ENCODE measurements around the gene NKG7.

NKG7 gene

DNA sequence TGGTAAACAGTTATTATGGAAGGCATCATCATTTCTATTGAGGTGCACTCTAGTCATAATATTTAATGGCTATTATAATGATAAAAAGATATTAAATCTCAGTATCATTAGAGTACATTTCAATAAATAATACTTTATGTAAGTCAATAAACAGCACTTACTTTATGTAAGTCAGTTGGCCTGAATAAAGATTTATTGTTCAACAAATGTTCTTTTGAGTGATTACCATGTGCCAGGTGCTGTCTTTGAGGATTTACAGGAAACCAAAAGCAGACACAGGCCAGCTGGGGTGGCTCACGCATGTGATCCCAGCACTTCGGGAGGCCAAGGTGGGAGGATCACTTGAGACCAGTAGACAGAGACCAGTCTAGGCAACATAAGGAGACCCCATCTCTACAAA lies 5.0 kb upstream of the NKG7 start (continued):
- TF ChIP-seq CREB5 (CRISPR knock-in tag; IDR thresholded peaks at IDR 0.05; ENCODE audit: low read depth) = no peak

DNA sequence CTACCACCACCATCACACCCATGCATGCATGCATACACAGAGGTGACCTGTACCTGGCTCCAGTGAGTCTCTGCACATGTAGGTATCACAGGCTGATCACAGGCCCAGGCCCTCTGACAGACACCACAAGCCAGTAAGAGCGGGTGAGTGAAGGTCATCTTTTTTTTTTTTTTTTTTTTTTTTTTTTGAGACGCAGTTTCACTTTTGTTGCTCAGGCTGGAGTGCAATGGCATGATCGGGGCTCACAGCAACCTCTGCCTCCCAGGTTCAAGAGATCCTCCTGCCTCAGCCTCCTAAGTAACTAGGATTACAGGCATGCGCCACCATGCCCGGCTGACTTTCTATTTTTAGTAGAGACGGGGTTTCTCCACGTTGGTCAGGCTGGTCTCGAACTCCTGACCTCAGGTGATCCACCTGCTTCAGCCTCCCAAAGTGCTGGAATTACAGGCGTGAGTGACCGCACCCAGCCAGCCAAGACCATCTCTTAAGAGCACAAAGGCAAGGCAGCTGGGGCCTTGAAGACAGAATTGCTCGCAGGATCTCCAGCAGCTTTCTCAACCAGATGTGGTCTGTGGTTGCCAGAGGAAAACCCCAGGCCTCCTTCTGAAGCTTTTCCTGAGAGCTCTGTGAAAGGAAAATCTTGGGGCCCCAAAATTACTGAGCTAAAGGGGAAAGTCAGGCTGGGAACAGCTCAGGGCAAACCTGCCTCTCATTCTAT lies 3.2 kb upstream of the NKG7 start:
- no peak for TF ChIP-seq GLIS3 (CRISPR knock-in tag; IDR thresholded peaks at IDR 0.05)
- TF ChIP-seq ISL1 (CRISPR knock-in tag; IDR thresholded peaks at IDR 0.05) = no peak
- no peak for TF ChIP-seq PATZ1 (CRISPR knock-in tag; IDR thresholded peaks at IDR 0.05; ENCODE audit: borderline replicate concordance)
- TF ChIP-seq, protein P1, sequence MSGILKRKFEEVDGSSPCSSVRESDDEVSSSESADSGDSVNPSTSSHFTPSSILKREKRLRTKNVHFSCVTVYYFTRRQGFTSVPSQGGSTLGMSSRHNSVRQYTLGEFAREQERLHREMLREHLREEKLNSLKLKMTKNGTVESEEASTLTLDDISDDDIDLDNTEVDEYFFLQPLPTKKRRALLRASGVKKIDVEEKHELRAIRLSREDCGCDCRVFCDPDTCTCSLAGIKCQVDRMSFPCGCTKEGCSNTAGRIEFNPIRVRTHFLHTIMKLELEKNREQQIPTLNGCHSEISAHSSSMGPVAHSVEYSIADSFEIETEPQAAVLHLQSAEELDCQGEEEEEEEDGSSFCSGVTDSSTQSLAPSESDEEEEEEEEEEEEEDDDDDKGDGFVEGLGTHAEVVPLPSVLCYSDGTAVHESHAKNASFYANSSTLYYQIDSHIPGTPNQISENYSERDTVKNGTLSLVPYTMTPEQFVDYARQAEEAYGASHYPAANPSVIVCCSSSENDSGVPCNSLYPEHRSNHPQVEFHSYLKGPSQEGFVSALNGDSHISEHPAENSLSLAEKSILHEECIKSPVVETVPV (CRISPR knock-in tag; IDR thresholded peaks at IDR 0.05) = no peak
- TF ChIP-seq BACH2 (CRISPR knock-in tag; IDR thresholded peaks at IDR 0.05; ENCODE audit: borderline replicate concordance) = no peak
- no peak for TF ChIP-seq ARNTL (CRISPR knock-in tag; IDR thresholded peaks at IDR 0.05; ENCODE audit: borderline replicate concordance, low read depth)
- no peak for TF ChIP-seq ESRRG (CRISPR knock-in tag; IDR thresholded peaks at IDR 0.05)
- TF ChIP-seq ZC3H10 (CRISPR knock-in tag; IDR thresholded peaks at IDR 0.05) = no peak
- TF ChIP-seq ZNF8 (CRISPR knock-in tag; IDR thresholded peaks at IDR 0.05) = no peak
- no peak for TF ChIP-seq TOX (CRISPR knock-in tag; IDR thresholded peaks at IDR 0.05; ENCODE audit: borderline replicate concordance)
- no peak for TF ChIP-seq ZFP30 (CRISPR knock-in tag; IDR thresholded peaks at IDR 0.05)
- TF ChIP-seq, protein P2, sequence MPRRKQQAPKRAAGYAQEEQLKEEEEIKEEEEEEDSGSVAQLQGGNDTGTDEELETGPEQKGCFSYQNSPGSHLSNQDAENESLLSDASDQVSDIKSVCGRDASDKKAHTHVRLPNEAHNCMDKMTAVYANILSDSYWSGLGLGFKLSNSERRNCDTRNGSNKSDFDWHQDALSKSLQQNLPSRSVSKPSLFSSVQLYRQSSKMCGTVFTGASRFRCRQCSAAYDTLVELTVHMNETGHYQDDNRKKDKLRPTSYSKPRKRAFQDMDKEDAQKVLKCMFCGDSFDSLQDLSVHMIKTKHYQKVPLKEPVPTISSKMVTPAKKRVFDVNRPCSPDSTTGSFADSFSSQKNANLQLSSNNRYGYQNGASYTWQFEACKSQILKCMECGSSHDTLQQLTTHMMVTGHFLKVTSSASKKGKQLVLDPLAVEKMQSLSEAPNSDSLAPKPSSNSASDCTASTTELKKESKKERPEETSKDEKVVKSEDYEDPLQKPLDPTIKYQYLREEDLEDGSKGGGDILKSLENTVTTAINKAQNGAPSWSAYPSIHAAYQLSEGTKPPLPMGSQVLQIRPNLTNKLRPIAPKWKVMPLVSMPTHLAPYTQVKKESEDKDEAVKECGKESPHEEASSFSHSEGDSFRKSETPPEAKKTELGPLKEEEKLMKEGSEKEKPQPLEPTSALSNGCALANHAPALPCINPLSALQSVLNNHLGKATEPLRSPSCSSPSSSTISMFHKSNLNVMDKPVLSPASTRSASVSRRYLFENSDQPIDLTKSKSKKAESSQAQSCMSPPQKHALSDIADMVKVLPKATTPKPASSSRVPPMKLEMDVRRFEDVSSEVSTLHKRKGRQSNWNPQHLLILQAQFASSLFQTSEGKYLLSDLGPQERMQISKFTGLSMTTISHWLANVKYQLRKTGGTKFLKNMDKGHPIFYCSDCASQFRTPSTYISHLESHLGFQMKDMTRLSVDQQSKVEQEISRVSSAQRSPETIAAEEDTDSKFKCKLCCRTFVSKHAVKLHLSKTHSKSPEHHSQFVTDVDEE (CRISPR knock-in tag; IDR thresholded peaks at IDR 0.05) = no peak
- no peak for TF ChIP-seq SNAI2 (CRISPR knock-in tag; IDR thresholded peaks at IDR 0.05)
- TF ChIP-seq ZFP3 (CRISPR knock-in tag; IDR thresholded peaks at IDR 0.05) = no peak
- TF ChIP-seq CSDC2 (CRISPR knock-in tag; IDR thresholded peaks at IDR 0.05) = no peak
- TF ChIP-seq OSR1 (CRISPR knock-in tag; IDR thresholded peaks at IDR 0.05) = no peak
- no peak for TF ChIP-seq POU6F1 (CRISPR knock-in tag; IDR thresholded peaks at IDR 0.05; ENCODE audit: borderline replicate concordance, low read depth)
- no peak for TF ChIP-seq TCF4 (CRISPR knock-in tag; IDR thresholded peaks at IDR 0.05; ENCODE audit: borderline replicate concordance)
- no peak for ATAC-seq

- no peak for ATAC-seq
- TF ChIP-seq TOX (CRISPR knock-in tag; IDR thresholded peaks at IDR 0.05; ENCODE audit: borderline replicate concordance) (no peak), ISL1 (CRISPR knock-in tag; IDR thresholded peaks at IDR 0.05) (no peak), OSR1 (CRISPR knock-in tag; IDR thresholded peaks at IDR 0.05) (no peak), ZFP3 (CRISPR knock-in tag; IDR thresholded peaks at IDR 0.05) (no peak), ZNF565 (CRISPR knock-in tag; conservative IDR thresholded peaks at IDR 0.05; ENCODE audit: low read depth) (no peak), ESRRG (CRISPR knock-in tag; IDR thresholded peaks at IDR 0.05) (no peak), TCF4 (CRISPR knock-in tag; IDR thresholded peaks at IDR 0.05; ENCODE audit: borderline replicate concordance) (no peak), PATZ1 (CRISPR knock-in tag; IDR thresholded peaks at IDR 0.05; ENCODE audit: borderline replicate concordance) (no peak), RARB (CRISPR knock-in tag; IDR thresholded peaks at IDR 0.05) (no peak), ZC3H10 (CRISPR knock-in tag; IDR thresholded peaks at IDR 0.05) (no peak), CREB5 (CRISPR knock-in tag; IDR thresholded peaks at IDR 0.05; ENCODE audit: low read depth) (no peak), BACH2 (CRISPR knock-in tag; IDR thresholded peaks at IDR 0.05; ENCODE audit: borderline replicate concordance) (no peak), PPARA (CRISPR knock-in tag; IDR thresholded peaks at IDR 0.05; ENCODE audit: borderline replicate concordance) (no peak), ZNF70 (CRISPR knock-in tag; IDR thresholded peaks at IDR 0.05) (no peak), CSDC2 (CRISPR knock-in tag; IDR thresholded peaks at IDR 0.05) (no peak)
These were observed 319 bp downstream of the NKG7 start for GRCh38 chr19:51372021-51372648.
